Endodermal cell (in vitro differentiated cells): Measurements from ENCODE around the gene C1orf116. TPM values are rescaled to one million over a fixed set of nuclear protein-coding genes. Genes with fewer than 3 reads are reported as not detected.

Experiments
- DNase-seq: peaks from one replicate; pipeline ENCODE4 v3.0.0-alpha.2; 2017
- H3K27ac ChIP-seq: 2 replicates; pipeline ENCODE4 v1.5.1; 2013; ENCODE audit warnings: mild to moderate bottlenecking, low read depth, low read length, moderate library complexity
- H3K27me3 ChIP-seq: 2 replicates; pipeline ENCODE4 v1.6.1; 2013; ENCODE audit warnings: mild to moderate bottlenecking, low read length, moderate library complexity; ENCODE audit not compliant: insufficient read depth, control insufficient read depth, poor library complexity, severe bottlenecking
- H3K36me3 ChIP-seq: 2 replicates; pipeline ENCODE4 v1.7.0; 2013; ENCODE audit warnings: mild to moderate bottlenecking, low read length, moderate library complexity; ENCODE audit not compliant: control insufficient read depth, insufficient read depth
- H3K4me1 ChIP-seq: one replicate; pipeline ENCODE4 v1.7.0; 2013; ENCODE audit warnings: low read length; ENCODE audit not compliant: control insufficient read depth, insufficient read depth
- H3K4me3 ChIP-seq: 2 replicates; pipeline ENCODE4 v1.5.1; 2013; ENCODE audit warnings: mild to moderate bottlenecking, low read length, moderate library complexity
- H3K9ac ChIP-seq: 2 replicates; pipeline ENCODE4 v1.6.1; 2013; ENCODE audit warnings: mild to moderate bottlenecking, low read length, moderate library complexity; ENCODE audit not compliant: poor library complexity, severe bottlenecking; ENCODE audit errors: extremely low read depth
- H3K9me3 ChIP-seq: 2 replicates; pipeline ENCODE4 v1.6.1; 2013; ENCODE audit warnings: mild to moderate bottlenecking, low read length, moderate library complexity; ENCODE audit not compliant: control insufficient read depth
- H3K27ac Mint-ChIP-seq: 2 replicates; pipeline ENCODE4 v1.8.0; 2020; ENCODE audit warnings: mixed read lengths
- H3K27me3 Mint-ChIP-seq: 2 replicates; pipeline ENCODE4 v1.8.0; 2021; ENCODE audit warnings: mild to moderate bottlenecking, mixed read lengths; ENCODE audit not compliant: insufficient read depth
- H3K36me3 Mint-ChIP-seq: 2 replicates; pipeline ENCODE4 v1.8.0; 2020; ENCODE audit warnings: low read depth, mixed read lengths
- H3K4me1 Mint-ChIP-seq: 2 replicates; pipeline ENCODE4 v1.8.0; 2020; ENCODE audit warnings: mixed read lengths
- H3K4me3 Mint-ChIP-seq: 2 replicates; pipeline ENCODE4 v1.8.0; 2020; ENCODE audit warnings: mild to moderate bottlenecking, moderate library complexity, mixed read lengths
- H3K9me3 Mint-ChIP-seq: 2 replicates; pipeline ENCODE4 v1.8.0; 2020; ENCODE audit warnings: mild to moderate bottlenecking, mixed read lengths
- WGBS, 2 experiments: methylation state at CpG; one replicate each; pipeline versions ENCODE4 v1.1.5 to v1.1.7; 2013; ENCODE audit warnings: missing lambda C conversion rate in 2 of 2, mixed read lengths in 1 of 2; ENCODE audit not compliant: insufficient coverage in 1 of 2, insufficient read length in 1 of 2; 5-methylcytosine and 5-hydroxymethylcytosine counted together
- total RNA-seq, 2 donors: library from RNA; stranded (reverse); fragmentation: NEBNext Ultra II Directional in 1 of 2; extraction: Animal tissue kit (Norgen Biotek cat#: 25700) in 1 of 2; gene quantifications; 2 replicates in 1 of 2; 3 replicates in 1 of 2; pipeline ENCODE4 v1.2.1, GENCODE V29; 2021
- TF ChIP-seq, protein P1 (sequence below): fragments of 200-600 bp; sonication (generic); conservative IDR thresholded peaks from 2 replicates; pipeline ENCODE4 v1.5.0; 2021; ENCODE audit warnings: antibody characterized with exemption, mild to moderate bottlenecking

The C1orf116 gene
- total RNA-seq, 2 donors from 2014 or later, result 0.55 to 0.60 TPM

- Mint-ChIP-seq H3K4me3 (no peak overlapping the region), H3K36me3 (no peaks in the 10 kb centered on the region), H3K27me3 (no peaks in the 10 kb centered on the region), H3K4me1 (peaks cover 10% of the 10 kb centered on the region), H3K9me3 (no peaks in the 10 kb centered on the region), H3K27ac (no peak overlapping the region)
- 80 to 100% methylated on average over 1 of the region's 1 CpG for WGBS, 2 experiments
- no peaks in the 10 kb centered on the region for H3K36me3 ChIP-seq
- no peaks in the 10 kb centered on the region for H3K9me3 ChIP-seq
- no peak overlapping the region for H3K27ac ChIP-seq
- no peak overlapping the region for H3K9ac ChIP-seq
- H3K4me1 ChIP-seq, result peaks cover 8% of the 10 kb centered on the region
- H3K4me3 ChIP-seq, result no peak overlapping the region
- no peak for DNase-seq
- no peaks in the 10 kb centered on the region for H3K27me3 ChIP-seq
- TF ChIP-seq, protein P1, sequence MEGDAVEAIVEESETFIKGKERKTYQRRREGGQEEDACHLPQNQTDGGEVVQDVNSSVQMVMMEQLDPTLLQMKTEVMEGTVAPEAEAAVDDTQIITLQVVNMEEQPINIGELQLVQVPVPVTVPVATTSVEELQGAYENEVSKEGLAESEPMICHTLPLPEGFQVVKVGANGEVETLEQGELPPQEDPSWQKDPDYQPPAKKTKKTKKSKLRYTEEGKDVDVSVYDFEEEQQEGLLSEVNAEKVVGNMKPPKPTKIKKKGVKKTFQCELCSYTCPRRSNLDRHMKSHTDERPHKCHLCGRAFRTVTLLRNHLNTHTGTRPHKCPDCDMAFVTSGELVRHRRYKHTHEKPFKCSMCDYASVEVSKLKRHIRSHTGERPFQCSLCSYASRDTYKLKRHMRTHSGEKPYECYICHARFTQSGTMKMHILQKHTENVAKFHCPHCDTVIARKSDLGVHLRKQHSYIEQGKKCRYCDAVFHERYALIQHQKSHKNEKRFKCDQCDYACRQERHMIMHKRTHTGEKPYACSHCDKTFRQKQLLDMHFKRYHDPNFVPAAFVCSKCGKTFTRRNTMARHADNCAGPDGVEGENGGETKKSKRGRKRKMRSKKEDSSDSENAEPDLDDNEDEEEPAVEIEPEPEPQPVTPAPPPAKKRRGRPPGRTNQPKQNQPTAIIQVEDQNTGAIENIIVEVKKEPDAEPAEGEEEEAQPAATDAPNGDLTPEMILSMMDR, result no peak
Observed at GRCh38 chr1:207077012-207077411, 44.5 kb upstream of the C1orf116 start.

DNA sequence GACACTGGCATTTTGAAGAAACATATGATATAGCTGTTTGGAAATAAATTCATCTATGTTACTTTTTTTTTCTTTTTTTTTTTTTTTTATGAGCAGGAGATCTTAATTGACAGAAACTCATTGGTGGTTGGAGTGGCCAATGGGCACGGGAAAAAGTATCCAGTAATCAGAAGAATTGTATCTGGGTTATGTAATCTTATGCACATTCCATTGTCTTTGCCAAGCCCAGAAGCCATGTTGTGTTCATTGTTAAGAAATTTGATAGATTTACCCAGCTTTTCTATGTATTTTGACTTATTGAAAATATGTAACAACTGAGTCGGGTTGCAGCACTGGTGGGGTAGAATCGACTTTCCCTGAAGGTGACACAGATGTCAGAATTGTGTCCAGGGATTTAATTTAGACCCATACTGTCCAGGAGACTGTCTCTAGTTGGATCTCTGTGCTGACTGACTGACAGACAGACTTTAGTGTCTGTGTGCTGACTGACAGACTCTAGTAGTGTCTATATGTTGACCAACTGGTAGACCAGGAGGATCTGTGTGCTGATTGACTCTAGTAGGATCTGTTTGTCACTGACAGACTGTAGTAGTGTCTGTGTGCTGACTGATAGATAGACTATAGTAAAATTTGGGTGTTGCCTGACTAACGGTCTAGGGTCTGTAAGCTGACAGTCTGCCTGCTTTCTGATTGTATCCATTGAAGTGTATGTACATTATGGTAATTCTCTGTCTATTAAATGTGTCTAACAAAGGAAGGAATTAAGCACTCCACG is 43.8 kb upstream of the C1orf116 start:
- H3K36me3 Mint-ChIP-seq, result no peaks in the 10 kb centered on the region
- peak; percentile 10 for DNase-seq
- TF ChIP-seq, protein P1, result no peak
- no peaks in the 10 kb centered on the region for H3K36me3 ChIP-seq
- no peaks in the 10 kb centered on the region for H3K9me3 Mint-ChIP-seq
- no peaks in the 10 kb centered on the region for H3K27me3 Mint-ChIP-seq
- 95 to 97% methylated on average over 4 of the region's 5 CpGs for WGBS, 2 experiments
- peaks cover 8% of the 10 kb centered on the region for H3K4me1 ChIP-seq
- H3K9me3 ChIP-seq, result no peaks in the 10 kb centered on the region
- no peak overlapping the region for H3K27ac ChIP-seq
- H3K9ac ChIP-seq, result no peak overlapping the region
- H3K4me1 Mint-ChIP-seq, result peaks cover 10% of the 10 kb centered on the region
- H3K4me3 Mint-ChIP-seq, result no peak overlapping the region
- H3K4me3 ChIP-seq, result no peak overlapping the region
- no peak overlapping the region for H3K27ac Mint-ChIP-seq
- no peaks in the 10 kb centered on the region for H3K27me3 ChIP-seq

DNA sequence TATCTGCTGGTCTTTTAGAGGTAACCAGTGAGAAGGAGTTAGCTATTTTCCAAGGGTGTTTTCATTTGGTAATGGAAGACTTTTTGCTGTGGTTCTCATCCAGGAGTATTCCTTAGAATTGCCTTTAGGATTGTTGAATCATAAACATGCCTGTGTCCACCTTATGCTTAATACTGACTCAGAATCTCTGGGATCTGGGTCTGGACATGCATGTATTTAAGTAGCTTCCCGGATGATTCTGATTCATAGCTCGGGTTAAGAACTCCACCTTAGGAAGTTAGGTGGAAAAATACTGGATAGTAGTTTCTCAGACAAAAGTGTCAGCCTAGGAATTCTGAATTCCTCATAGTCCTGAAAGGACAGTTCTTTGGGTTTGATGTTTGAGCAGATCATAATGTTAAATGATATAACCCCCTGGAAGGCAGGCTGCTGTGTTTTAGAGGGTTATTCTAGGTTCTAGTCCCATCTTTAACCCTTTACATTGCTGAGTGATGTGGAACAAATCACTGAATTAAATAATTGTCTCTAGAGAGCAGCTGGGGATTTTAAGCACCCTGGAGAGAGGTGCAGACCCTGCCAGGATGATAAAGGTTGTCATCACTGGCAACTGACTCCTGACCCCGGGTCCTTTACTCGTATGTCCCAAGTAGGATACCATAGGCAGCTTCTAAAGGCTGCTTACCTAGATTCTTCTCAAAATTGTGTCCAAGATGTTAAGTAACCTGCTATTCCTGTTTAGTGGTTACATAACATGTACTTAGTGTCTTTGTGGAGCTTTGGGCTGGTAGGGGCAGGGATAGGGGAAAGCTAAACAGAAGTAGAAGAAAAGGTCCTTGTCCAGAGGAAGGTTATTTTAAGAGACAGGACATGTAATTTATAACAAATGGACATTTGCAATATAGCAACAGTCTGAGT is 41.6 kb upstream of the C1orf116 start:
- no peaks in the 10 kb centered on the region for H3K27me3 ChIP-seq
- no peak overlapping the region for H3K4me3 ChIP-seq
- H3K4me3 Mint-ChIP-seq, result no peak overlapping the region
- H3K9ac ChIP-seq, result no peak overlapping the region
- H3K9me3 ChIP-seq, result no peaks in the 10 kb centered on the region
- peaks cover 3% of the 10 kb centered on the region for H3K36me3 ChIP-seq
- H3K9me3 Mint-ChIP-seq, result no peaks in the 10 kb centered on the region
- H3K27ac Mint-ChIP-seq, result no peak overlapping the region
- WGBS, 2 experiments, result 92 to 97% methylated on average over 3 to 4 of the region's 4 CpGs
- TF ChIP-seq, protein P1, result no peak
- DNase-seq, result peak; percentile 15
- H3K4me1 ChIP-seq, result peaks cover 8% of the 10 kb centered on the region
- H3K4me1 Mint-ChIP-seq, result peaks cover 10% of the 10 kb centered on the region
- no peaks in the 10 kb centered on the region for H3K27me3 Mint-ChIP-seq
- H3K27ac ChIP-seq, result no peak overlapping the region
- H3K36me3 Mint-ChIP-seq, result peaks cover 9% of the 10 kb centered on the region
